SHP77 (cell line): Measurements from ENCODE around the gene KIF2B.
"Not testable (repeated sequence)": the region's sequence is repeated elsewhere in the genome, so short reads cannot be mapped to it uniquely, and the experiment has no call there.

ENCODE experiments used
- DNase-seq, 2 experiments: peaks; one replicate each; lab custom pipeline; 2025; lab: John Stamatoyannopoulos, UW

KIF2B gene

GRCh38 chr17:53822764-53823163, at the start of gene KIF2B:
TSS of gene KIF2B (plus strand) at chr17:53822927. CDS start at chr17:53823034, 107 bp downstream.
- DNase-seq = no peak

- peak in 1 of 2 experiments; percentile 11 for DNase-seq
Observed at GRCh38 chr17:53780320-53780719, 42.4 kb upstream of the KIF2B start.

- no peak for DNase-seq
Observed at GRCh38 chr17:53791551-53791950, 31.2 kb upstream of the KIF2B start.

- DNase-seq = no peak
Observed at GRCh38 chr17:53792451-53792850, 30.3 kb upstream of the KIF2B start.

- no peak for DNase-seq
Observed at GRCh38 chr17:53792997-53793396, 29.7 kb upstream of the KIF2B start.

- DNase-seq = no peak
Observed at GRCh38 chr17:53794875-53795274, 27.9 kb upstream of the KIF2B start.

GRCh38 chr17:53796642-53797041, 26.1 kb upstream of the KIF2B start:
- no peak for DNase-seq

GRCh38 chr17:53797501-53797900, 25.2 kb upstream of the KIF2B start:
- no peak for DNase-seq

- DNase-seq = no peak
Observed at GRCh38 chr17:53804437-53804836, 18.3 kb upstream of the KIF2B start.

- DNase-seq = no peak
Observed at GRCh38 chr17:53806473-53806872, 16.3 kb upstream of the KIF2B start.

GRCh38 chr17:53807286-53807685, 15.4 kb upstream of the KIF2B start:
- DNase-seq = no peak

GRCh38 chr17:53818271-53818670, 4.5 kb upstream of the KIF2B start:
- no peak for DNase-seq

GRCh38 chr17:53818929-53819328, 3.8 kb upstream of the KIF2B start:
- no peak for DNase-seq

- DNase-seq = no peak
Observed at GRCh38 chr17:53819956-53820355, 2.8 kb upstream of the KIF2B start.

GRCh38 chr17:53823341-53824050, 769 bp downstream of the KIF2B start:
- DNase-seq = no peak

GRCh38 chr17:53834771-53835170, 12.0 kb downstream of the KIF2B start:
- DNase-seq = not testable (repeated sequence)

GRCh38 chr17:53837131-53837530, 14.4 kb downstream of the KIF2B start:
- DNase-seq = no peak

GRCh38 chr17:53844491-53845107, 21.9 kb downstream of the KIF2B start:
- no peak for DNase-seq

GRCh38 chr17:53871128-53871527, 48.4 kb downstream of the KIF2B start:
- not testable (repeated sequence) for DNase-seq
